Stimulated activated CD8-positive, alpha-beta memory T cell treated with anti-CD3 and anti-CD28 coated beads, Interleukin-2, amount 100 ng/mL, for 48 hours (primary cell): ENCODE data around the gene SNRPA.
"Not testable (repeated sequence)": the region's sequence is repeated elsewhere in the genome, so short reads cannot be mapped to it uniquely, and the experiment has no call there.

Experiments
- DNase-seq, 2 donors: peaks; one replicate each; pipeline ENCODE4 v3.0.0-alpha.2; 2020; ENCODE audit warnings: low read depth in 2 of 2

The SNRPA gene

GRCh38 chr19:40745402-40745780, 5.6 kb upstream of the SNRPA start:
- no peak for DNase-seq

- DNase-seq, result no peak
Observed at GRCh38 chr19:40747536-40747935, 3.5 kb upstream of the SNRPA start.

GRCh38 chr19:40750058-40750873, 737 bp upstream of the SNRPA start, which contains the start of gene ACTMAP:
Gene ACTMAP, minus strand, starts transcription at chr19:40750477. Its CDS starts 674 bp downstream, at chr19:40749803.
- peak; percentile 95 to 99 for DNase-seq

- DNase-seq, result no peak
Observed at GRCh38 chr19:40752257-40752781, 1.3 kb downstream of the SNRPA start.

GRCh38 chr19:40754611-40755247, 3.7 kb downstream of the SNRPA start:
- peak; percentile 42 to 58 for DNase-seq

- no peak for DNase-seq
Observed at GRCh38 chr19:40755248-40755624, 4.2 kb downstream of the SNRPA start.

- DNase-seq, result no peak
Observed at GRCh38 chr19:40755791-40756190, 4.8 kb downstream of the SNRPA start.

- DNase-seq, result peak; percentile 30 to 60
Observed at GRCh38 chr19:40756502-40757110, 5.6 kb downstream of the SNRPA start.

GRCh38 chr19:40758491-40758890, 7.5 kb downstream of the SNRPA start:
- no peak for DNase-seq

- DNase-seq, result no peak
Observed at GRCh38 chr19:40759352-40759751, 8.3 kb downstream of the SNRPA start.

- DNase-seq, result no peak
Observed at GRCh38 chr19:40762754-40763470, 11.9 kb downstream of the SNRPA start.

GRCh38 chr19:40763526-40763925, 12.5 kb downstream of the SNRPA start:
- no peak for DNase-seq

GRCh38 chr19:40763963-40764362, 13.0 kb downstream of the SNRPA start:
- peak in 1 of 2 donors; percentile 43 for DNase-seq

- DNase-seq, result not testable (repeated sequence)
Observed at GRCh38 chr19:40766385-40766784, 15.4 kb downstream of the SNRPA start.

GRCh38 chr19:40768869-40769268, 17.9 kb downstream of the SNRPA start:
- no peak for DNase-seq

- not testable (repeated sequence) for DNase-seq
Observed at GRCh38 chr19:40771101-40771862, 20.3 kb downstream of the SNRPA start.

GRCh38 chr19:40774916-40775631, 24.1 kb downstream of the SNRPA start, which contains the start of gene MIA:
Gene MIA, plus strand, starts transcription at chr19:40775521. Its CDS starts 22 bp downstream, at chr19:40775543.
- DNase-seq, result no peak

- DNase-seq, result no peak
Observed at GRCh38 chr19:40775632-40776022, 24.6 kb downstream of the SNRPA start.

- DNase-seq, result no peak
Observed at GRCh38 chr19:40776364-40776763, 25.4 kb downstream of the SNRPA start.

- peak; percentile 72 to 78 for DNase-seq
Observed at GRCh38 chr19:40776932-40777644, 26.1 kb downstream of the SNRPA start.
